ENCODE data around the gene DOCK11.

DOCK11 gene

GRCh38 chrX:118623062-118623461 is 127.4 kb downstream of the DOCK11 start:
- no peak overlapping the region for H3K27ac ChIP-seq
- POLR2A ChIA-PET (ENCODE audit: low non-redundant PET): interaction anchor here (0.5 kb wide), 1 partner anchor 147 kb away, joined by 4 read pairs; no protein-coding TSS in a partner anchor
- CTCF ChIA-PET: no interaction called here
- TF ChIP-seq CTCF (conservative IDR thresholded peaks at IDR 0.05; ENCODE audit: low read depth): no peak
- DNase-seq (ENCODE audit: low spot score): no peak

GRCh38 chrX:118626346-118626745 is 130.7 kb downstream of the DOCK11 start:
- H3K27ac ChIP-seq: no peak overlapping the region
- ChIA-PET POLR2A (ENCODE audit: low non-redundant PET) (no interaction called here), CTCF (interaction anchor here (1.1 to 2.1 kb wide), 3 partner anchors 9 to 197 kb away, joined by 4 to 8 read pairs (median 4); partner anchors contain the start of gene ZCCHC12)
- DNase-seq (ENCODE audit: low spot score): no peak
- no peak for TF ChIP-seq CTCF (conservative IDR thresholded peaks at IDR 0.05; ENCODE audit: low read depth)

GRCh38 chrX:118627084-118627758 is 131.6 kb downstream of the DOCK11 start:
- H3K27ac ChIP-seq: no peak overlapping the region
- peak; percentile 22 for TF ChIP-seq CTCF (conservative IDR thresholded peaks at IDR 0.05; ENCODE audit: low read depth)
- DNase-seq (ENCODE audit: low spot score): peak; percentile 25
- CTCF ChIA-PET: interaction anchor here (0.6 to 2.1 kb wide), 12 partner anchors 9 to 1329 kb away, joined by 3 to 8 read pairs (median 4); partner anchors contain the start of gene ZCCHC12
- POLR2A ChIA-PET (ENCODE audit: low non-redundant PET): no interaction called here

- TF ChIP-seq CTCF (conservative IDR thresholded peaks at IDR 0.05; ENCODE audit: low read depth): no peak
- ChIA-PET CTCF (no interaction called here), POLR2A (ENCODE audit: low non-redundant PET) (no interaction called here)
- DNase-seq (ENCODE audit: low spot score): no peak
- no peak overlapping the region for H3K27ac ChIP-seq
Measured at GRCh38 chrX:118630848-118631247, 135.2 kb downstream of the DOCK11 start.

GRCh38 chrX:118631586-118631985 is 136.0 kb downstream of the DOCK11 start:
- ChIA-PET POLR2A (ENCODE audit: low non-redundant PET) (no interaction called here), CTCF (no interaction called here)
- H3K27ac ChIP-seq: no peak overlapping the region
- no peak for DNase-seq (ENCODE audit: low spot score)
- TF ChIP-seq CTCF (conservative IDR thresholded peaks at IDR 0.05; ENCODE audit: low read depth): no peak

- no peak for DNase-seq (ENCODE audit: low spot score)
- POLR2A ChIA-PET (ENCODE audit: low non-redundant PET): no interaction called here
- CTCF ChIA-PET: interaction anchor here (0.6 to 0.9 kb wide), 2 partner anchors 175 to 259 kb away, joined by 3 to 4 read pairs; no protein-coding TSS in a partner anchor
- no peak for TF ChIP-seq CTCF (conservative IDR thresholded peaks at IDR 0.05; ENCODE audit: low read depth)
- H3K27ac ChIP-seq: no peak overlapping the region
Measured at GRCh38 chrX:118632862-118633261, 137.2 kb downstream of the DOCK11 start.
